CD14-positive monocyte (primary cell): ENCODE data around the gene NDFIP2. TPM values are rescaled to one million over a fixed set of nuclear protein-coding genes. Genes with fewer than 3 reads are reported as not detected.

Source experiments
- DNase-seq, 3 donors: peaks; one replicate each; pipeline ENCODE4 v3.0.0-alpha.2; 2011 to 2022
- H2AFZ ChIP-seq: 2 replicates; pipeline ENCODE4 v1.6.0; 2012; ENCODE audit warnings: mild to moderate bottlenecking, low read depth, low read length, inconsistent platforms; ENCODE audit not compliant: insufficient read depth, poor library complexity, severe bottlenecking
- H3K27ac ChIP-seq, 2 donors: 1 replicate in 1 of 2; 2 replicates in 1 of 2; pipeline ENCODE4 v1.5.1; 2012 to 2013; ENCODE audit warnings: low read length in 2 of 2, control low read depth in 1 of 2, inconsistent platforms in 1 of 2, low read depth in 1 of 2, mild to moderate bottlenecking in 1 of 2
- H3K27me3 ChIP-seq, 2 donors: one replicate each; pipeline versions ENCODE4 v1.6.0 to v1.6.1; 2011 to 2013; ENCODE audit warnings: low read length in 2 of 2; ENCODE audit not compliant: control insufficient read depth in 2 of 2, insufficient read depth in 2 of 2
- H3K36me3 ChIP-seq, 2 donors: replicated peaks in 1 of 2; 1 replicate in 1 of 2; 2 replicates in 1 of 2; pipeline versions ENCODE4 v1.5.1 to v1.6.1; 2012 to 2013; ENCODE audit warnings: low read length in 2 of 2, control low read depth in 1 of 2, inconsistent platforms in 1 of 2, mild to moderate bottlenecking in 1 of 2; ENCODE audit not compliant: insufficient read depth in 2 of 2, control insufficient read depth in 1 of 2
- H3K4me1 ChIP-seq, 2 donors: 1 replicate in 1 of 2; 2 replicates in 1 of 2; pipeline versions ENCODE4 v1.5.1 to v1.6.1; 2012 to 2013; ENCODE audit warnings: low read length in 2 of 2, control low read depth in 1 of 2, inconsistent platforms in 1 of 2, mild to moderate bottlenecking in 1 of 2, moderate library complexity in 1 of 2; ENCODE audit not compliant: insufficient read depth in 2 of 2, control insufficient read depth in 1 of 2
- H3K4me2 ChIP-seq: replicated peaks from 2 replicates; pipeline ENCODE3; 2012; ENCODE audit warnings: low read length, moderate library complexity, mild to moderate bottlenecking; ENCODE audit not compliant: poor library complexity, severe bottlenecking; ENCODE audit errors: extremely low read depth
- H3K4me3 ChIP-seq, 3 experiments: fragments of 200-600 bp in 1 of 3; sonication (generic) in 1 of 3; replicated peaks in 1 of 3; 1 replicate in 2 of 3; 2 replicates in 1 of 3; pipeline ENCODE4 v1.5.1; 2011 to 2013; ENCODE audit warnings: low read length in 3 of 3, mild to moderate bottlenecking in 3 of 3, control low read depth in 2 of 3, low read depth in 2 of 3, inconsistent platforms in 1 of 3, moderate library complexity in 1 of 3
- H3K79me2 ChIP-seq: 2 replicates; pipeline ENCODE4 v1.6.0; 2012; ENCODE audit warnings: mild to moderate bottlenecking, control low read depth, inconsistent platforms, low read length, moderate library complexity; ENCODE audit not compliant: insufficient read depth
- H3K9ac ChIP-seq: 2 replicates; pipeline ENCODE4 v1.6.0; 2017; ENCODE audit warnings: low read length, mild to moderate bottlenecking; ENCODE audit not compliant: insufficient read depth, poor library complexity, severe bottlenecking
- H3K9me3 ChIP-seq, 2 donors: replicated peaks in 1 of 2; 1 replicate in 1 of 2; 2 replicates in 1 of 2; pipeline versions ENCODE4 v1.5.1 to v1.6.1; 2012 to 2013; ENCODE audit warnings: low read length in 2 of 2, control low read depth in 1 of 2; ENCODE audit not compliant: control insufficient read depth in 1 of 2, insufficient read depth in 1 of 2
- H4K20me1 ChIP-seq: 2 replicates; pipeline ENCODE4 v1.6.0; 2012; ENCODE audit warnings: mild to moderate bottlenecking, low read length, control low read depth, moderate library complexity; ENCODE audit not compliant: insufficient read depth
- H3K27ac Mint-ChIP-seq, 7 donors: one replicate each; pipeline ENCODE4 v1.8.0; 2020; ENCODE audit warnings: mild to moderate bottlenecking in 7 of 7, mixed read lengths in 7 of 7, moderate library complexity in 6 of 7, inconsistent platforms in 2 of 7
- H3K27me3 Mint-ChIP-seq, 3 donors: one replicate each; pipeline ENCODE4 v1.8.0; 2021 to 2022; ENCODE audit warnings: low read depth in 3 of 3, mild to moderate bottlenecking in 3 of 3, mixed read lengths in 3 of 3, moderate library complexity in 3 of 3, inconsistent platforms in 1 of 3
- H3K36me3 Mint-ChIP-seq, 2 donors: one replicate each; pipeline ENCODE4 v1.8.0; 2020; ENCODE audit warnings: mixed read lengths in 2 of 2, inconsistent platforms in 1 of 2, mild to moderate bottlenecking in 1 of 2
- H3K4me1 Mint-ChIP-seq: one replicate; pipeline ENCODE4 v1.8.0; 2020; ENCODE audit warnings: mild to moderate bottlenecking, mixed read lengths
- H3K4me3 Mint-ChIP-seq, 2 donors: one replicate each; pipeline ENCODE4 v1.8.0; 2020; ENCODE audit warnings: mild to moderate bottlenecking in 2 of 2, mixed read lengths in 2 of 2, moderate library complexity in 1 of 2
- H3K9me3 Mint-ChIP-seq, 7 donors: one replicate each; pipeline ENCODE4 v1.8.0; 2020 to 2022; ENCODE audit warnings: mixed read lengths in 7 of 7, mild to moderate bottlenecking in 6 of 7, moderate library complexity in 6 of 7, inconsistent platforms in 2 of 7
- intact Hi-C, 2 donors: fragments of 100-400 bp; cut with micrococcal nuclease; formaldehyde crosslinking; loops; one replicate each; pipeline versions ENCODE4 v1.15.0 to v1.15.1; 2023
- polyA plus RNA-seq, 3 donors: library from polyadenylated mRNA; depleted of rRNA in 1 of 3; unstranded in 2 of 3; stranded (reverse) in 1 of 3; fragments of 300-500 nt in 2 of 3; fragments of >200 nt in 1 of 3; fragmentation: Illumina TruSeq in 2 of 3; gene quantifications; 1 replicate in 2 of 3; 2 replicates in 1 of 3; pipeline ENCODE4 v1.2.3, GENCODE V29; 2012 to 2021
- TF ChIP-seq, protein P1 (sequence below): fragments of 200-600 bp; IDR thresholded peaks from one replicate; pipeline ENCODE4 v1.8.0; 2022; ENCODE audit warnings: antibody characterized with exemption, mild to moderate bottlenecking

The NDFIP2 gene
- polyA plus RNA-seq, 3 donors = not detected

GRCh38 chr13:79590394-79590676 lies 109.4 kb downstream of the NDFIP2 start:
- H3K4me1 ChIP-seq = no peaks in the 10 kb centered on the region
- H4K20me1 ChIP-seq = no peaks in the 10 kb centered on the region
- no peaks in the 10 kb centered on the region for H3K36me3 ChIP-seq
- H2AFZ ChIP-seq = no peak overlapping the region
- H3K27me3 ChIP-seq = no peaks in the 10 kb centered on the region
- TF ChIP-seq, protein P1, sequence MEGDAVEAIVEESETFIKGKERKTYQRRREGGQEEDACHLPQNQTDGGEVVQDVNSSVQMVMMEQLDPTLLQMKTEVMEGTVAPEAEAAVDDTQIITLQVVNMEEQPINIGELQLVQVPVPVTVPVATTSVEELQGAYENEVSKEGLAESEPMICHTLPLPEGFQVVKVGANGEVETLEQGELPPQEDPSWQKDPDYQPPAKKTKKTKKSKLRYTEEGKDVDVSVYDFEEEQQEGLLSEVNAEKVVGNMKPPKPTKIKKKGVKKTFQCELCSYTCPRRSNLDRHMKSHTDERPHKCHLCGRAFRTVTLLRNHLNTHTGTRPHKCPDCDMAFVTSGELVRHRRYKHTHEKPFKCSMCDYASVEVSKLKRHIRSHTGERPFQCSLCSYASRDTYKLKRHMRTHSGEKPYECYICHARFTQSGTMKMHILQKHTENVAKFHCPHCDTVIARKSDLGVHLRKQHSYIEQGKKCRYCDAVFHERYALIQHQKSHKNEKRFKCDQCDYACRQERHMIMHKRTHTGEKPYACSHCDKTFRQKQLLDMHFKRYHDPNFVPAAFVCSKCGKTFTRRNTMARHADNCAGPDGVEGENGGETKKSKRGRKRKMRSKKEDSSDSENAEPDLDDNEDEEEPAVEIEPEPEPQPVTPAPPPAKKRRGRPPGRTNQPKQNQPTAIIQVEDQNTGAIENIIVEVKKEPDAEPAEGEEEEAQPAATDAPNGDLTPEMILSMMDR = no peak
- intact Hi-C loops = no loop called here
- H3K9ac ChIP-seq = no peak overlapping the region
- no peaks in the 10 kb centered on the region for H3K79me2 ChIP-seq
- H3K4me3 Mint-ChIP-seq = no peak overlapping the region
- H3K9me3 ChIP-seq = peaks cover 0 to 4% of the 10 kb centered on the region in 2 donors
- no peak overlapping the region for H3K27ac Mint-ChIP-seq
- no peak overlapping the region for H3K4me3 ChIP-seq
- DNase-seq = no peak
- H3K9me3 Mint-ChIP-seq = peaks cover 5 to 16% (median 12%) of the 10 kb centered on the region in 7 donors
- H3K4me1 Mint-ChIP-seq = no peaks in the 10 kb centered on the region
- no peak overlapping the region for H3K27ac ChIP-seq
- H3K27me3 Mint-ChIP-seq = no peaks in the 10 kb centered on the region
- H3K4me2 ChIP-seq = no peak overlapping the region
- no peaks in the 10 kb centered on the region for H3K36me3 Mint-ChIP-seq

GRCh38 chr13:79591493-79591892 lies 110.5 kb downstream of the NDFIP2 start:
- intact Hi-C loops = no loop called here
- Mint-ChIP-seq H3K27me3 (no peaks in the 10 kb centered on the region), H3K27ac (no peak overlapping the region), H3K36me3 (no peaks in the 10 kb centered on the region), H3K9me3 (peaks cover 2 to 16% (median 11%) of the 10 kb centered on the region in 7 donors), H3K4me1 (no peaks in the 10 kb centered on the region), H3K4me3 (no peak overlapping the region)
- Histone ChIP-seq H3K79me2 (no peaks in the 10 kb centered on the region), H3K27me3 (no peaks in the 10 kb centered on the region), H3K9ac (no peak overlapping the region), H4K20me1 (no peaks in the 10 kb centered on the region), H2AFZ (no peak overlapping the region), H3K4me3 (no peak overlapping the region), H3K9me3 (peaks cover 0 to 4% of the 10 kb centered on the region in 2 donors), H3K4me2 (no peak overlapping the region), H3K27ac (no peak overlapping the region), H3K36me3 (no peaks in the 10 kb centered on the region), H3K4me1 (no peaks in the 10 kb centered on the region)
- no peak for DNase-seq
- TF ChIP-seq, protein P1 = no peak
